Urinary bladder (tissue), 4 donors: ENCODE results near the gene ENOSF1. TPM values are rescaled to one million over a fixed set of nuclear protein-coding genes. Genes with fewer than 3 reads are reported as not detected.

Source experiments
- DNase-seq: peaks from one replicate; pipeline ENCODE4 v3.0.0-alpha.2; 2015; ENCODE audit errors: extremely low spot score
- H3K27ac ChIP-seq: one replicate; pipeline ENCODE4 v1.5.1; 2013; ENCODE audit warnings: low read depth, mild to moderate bottlenecking, moderate library complexity
- H3K36me3 ChIP-seq: one replicate; pipeline ENCODE4 v1.6.1; 2013; ENCODE audit warnings: mild to moderate bottlenecking, moderate library complexity; ENCODE audit not compliant: insufficient read depth
- H3K4me1 ChIP-seq: one replicate; pipeline ENCODE4 v1.6.1; 2013; ENCODE audit warnings: mild to moderate bottlenecking, moderate library complexity; ENCODE audit not compliant: insufficient read depth
- H3K4me3 ChIP-seq: one replicate; pipeline ENCODE4 v1.5.1; 2013; ENCODE audit warnings: low read depth, low read length
- WGBS: extraction: QIAGEN DNeasy Blood & Tissue Kit; methylation state at CpG from one replicate; pipeline ENCODE4 v1.1.7; 2013; 5-methylcytosine and 5-hydroxymethylcytosine counted together
- polyA plus RNA-seq: library from polyadenylated mRNA; stranded (reverse); fragments of 200-250 nt; gene quantifications from one replicate; pipeline ENCODE4 v1.2.3, GENCODE V29; 2013
- total RNA-seq: library from RNA; depleted of rRNA; stranded (reverse); fragments of >200 nt; gene quantifications from one replicate; pipeline ENCODE4 v1.2.3, GENCODE V29; 2014
- donor health status: healthy with polysubstance abuse.
- donor health status: healthy.

Gene ENOSF1
- total and polyA plus RNA-seq, 2 donors, result 26.3 to 53.0 TPM

- Histone ChIP-seq H3K36me3 (no peaks in the 10 kb centered on the region), H3K27ac (no peak within 1 kb of the TSS), H3K4me1 (no peaks in the 10 kb centered on the region), H3K4me3 (peak within 1 kb of the TSS; percentile 66)
- under 1% methylated on average over 75 of the region's 79 CpGs for WGBS
- peak; percentile 13 for DNase-seq
Observed at GRCh38 chr18:657311-658000, 55.0 kb downstream of the ENOSF1 start, which contains the start of gene TYMS. TSS of gene TYMS (plus strand) at chr18:657653. CDS start at chr18:657743, 90 bp downstream.

GRCh38 chr18:655445-655844 lies 57.0 kb downstream of the ENOSF1 start:
- DNase-seq, result no peak
- Histone ChIP-seq H3K4me1 (no peaks in the 10 kb centered on the region), H3K4me3 (no peak overlapping the region), H3K27ac (no peak overlapping the region), H3K36me3 (no peaks in the 10 kb centered on the region)
- WGBS, result 82% methylated on average over 6 of the region's 6 CpGs

GRCh38 chr18:654601-655000 lies 57.8 kb downstream of the ENOSF1 start:
- no peak for DNase-seq
- H3K27ac ChIP-seq, result no peak overlapping the region
- H3K36me3 ChIP-seq, result no peaks in the 10 kb centered on the region
- 96% methylated on average over 4 of the region's 4 CpGs for whole genome bisulfite sequencing
- H3K4me1 ChIP-seq, result no peaks in the 10 kb centered on the region
- no peak overlapping the region for H3K4me3 ChIP-seq

- WGBS, result 93% methylated on average over 2 of the region's 2 CpGs
- no peak for DNase-seq
- Histone ChIP-seq H3K4me3 (no peak overlapping the region), H3K27ac (no peak overlapping the region), H3K36me3 (no peaks in the 10 kb centered on the region), H3K4me1 (no peaks in the 10 kb centered on the region)
Observed at GRCh38 chr18:653512-653911, 58.9 kb downstream of the ENOSF1 start.

GRCh38 chr18:652131-652530 lies 60.3 kb downstream of the ENOSF1 start:
- Histone ChIP-seq H3K4me1 (no peaks in the 10 kb centered on the region), H3K4me3 (no peak overlapping the region), H3K27ac (no peak overlapping the region), H3K36me3 (no peaks in the 10 kb centered on the region)
- WGBS, result 65% methylated on average over 4 of the region's 4 CpGs
- no peak for DNase-seq

- 55% methylated on average over 6 of the region's 6 CpGs for WGBS
- no peak overlapping the region for H3K27ac ChIP-seq
- DNase-seq, result no peak
- H3K4me3 ChIP-seq, result no peak overlapping the region
- no peaks in the 10 kb centered on the region for H3K4me1 ChIP-seq
- no peaks in the 10 kb centered on the region for H3K36me3 ChIP-seq
Observed at GRCh38 chr18:650428-650858, 62.0 kb downstream of the ENOSF1 start.

GRCh38 chr18:649341-649740 lies 63.1 kb downstream of the ENOSF1 start:
- H3K36me3 ChIP-seq, result no peaks in the 10 kb centered on the region
- H3K4me3 ChIP-seq, result no peak overlapping the region
- WGBS, result 73% methylated on average over 5 of the region's 5 CpGs
- no peaks in the 10 kb centered on the region for H3K4me1 ChIP-seq
- no peak overlapping the region for H3K27ac ChIP-seq
- DNase-seq, result no peak

- H3K4me1 ChIP-seq, result no peaks in the 10 kb centered on the region
- no peak overlapping the region for H3K27ac ChIP-seq
- no peaks in the 10 kb centered on the region for H3K36me3 ChIP-seq
- no peak for DNase-seq
- H3K4me3 ChIP-seq, result no peak overlapping the region
- WGBS, result 92% methylated on average over 5 of the region's 5 CpGs
Observed at GRCh38 chr18:647304-647703, 65.1 kb downstream of the ENOSF1 start.

- no peaks in the 10 kb centered on the region for H3K36me3 ChIP-seq
- no peak overlapping the region for H3K4me3 ChIP-seq
- DNase-seq, result no peak
- no peak overlapping the region for H3K27ac ChIP-seq
- H3K4me1 ChIP-seq, result no peaks in the 10 kb centered on the region
- WGBS, result 36% methylated on average over 2 of the region's 2 CpGs
Observed at GRCh38 chr18:644395-645004, 67.9 kb downstream of the ENOSF1 start.

- Histone ChIP-seq H3K4me3 (no peak overlapping the region), H3K4me1 (no peaks in the 10 kb centered on the region), H3K27ac (no peak overlapping the region), H3K36me3 (no peaks in the 10 kb centered on the region)
- 91% methylated on average over 6 of the region's 6 CpGs for WGBS
- no peak for DNase-seq
Observed at GRCh38 chr18:641224-641623, 71.2 kb downstream of the ENOSF1 start.

- no peak overlapping the region for H3K27ac ChIP-seq
- H3K4me1 ChIP-seq, result no peaks in the 10 kb centered on the region
- H3K36me3 ChIP-seq, result no peaks in the 10 kb centered on the region
- DNase-seq, result no peak
- no peak overlapping the region for H3K4me3 ChIP-seq
- WGBS, result 56% methylated on average over 8 of the region's 8 CpGs
Observed at GRCh38 chr18:635171-635570, 77.3 kb downstream of the ENOSF1 start.

- Histone ChIP-seq H3K36me3 (no peaks in the 10 kb centered on the region), H3K4me1 (no peaks in the 10 kb centered on the region), H3K4me3 (no peak overlapping the region), H3K27ac (no peak overlapping the region)
- DNase-seq, result no peak
- 79% methylated on average over 2 of the region's 2 CpGs for WGBS
Observed at GRCh38 chr18:634551-635045, 77.8 kb downstream of the ENOSF1 start.

GRCh38 chr18:631560-631959 lies 80.9 kb downstream of the ENOSF1 start:
- Histone ChIP-seq H3K4me1 (no peaks in the 10 kb centered on the region), H3K27ac (no peak overlapping the region), H3K4me3 (no peak overlapping the region), H3K36me3 (no peaks in the 10 kb centered on the region)
- DNase-seq, result no peak
